Uterus (tissue), 4 donors: ENCODE measurements around the gene THSD4. TPM values are rescaled to one million over a fixed set of nuclear protein-coding genes. Genes with fewer than 3 reads are reported as not detected.
A peak's percentile ranks its signal among the peaks of the same experiment; 100 is the strongest.

Source experiments
- DNase-seq, 2 donors: peaks; one replicate each; pipeline ENCODE4 v3.0.0-alpha.2; 2019 to 2020
- H3K27ac ChIP-seq, 2 donors: fragments of 200-600 bp; sonication (generic); 1 replicate in 1 of 2; 2 replicates in 1 of 2; pipeline ENCODE4 v1.5.1; 2016 to 2018
- H3K27me3 ChIP-seq, 2 donors: fragments of 200-600 bp; sonication (generic); one replicate each; pipeline ENCODE4 v1.5.1; 2018 to 2019; ENCODE audit warnings: control low read depth in 1 of 2
- H3K36me3 ChIP-seq, 2 donors: fragments of 200-600 bp; sonication (generic); one replicate each; pipeline ENCODE4 v1.5.1; 2019; ENCODE audit warnings: control low read depth in 1 of 2
- H3K4me1 ChIP-seq, 2 donors: fragments of 200-600 bp; sonication (generic); one replicate each; pipeline ENCODE4 v1.5.1; 2018 to 2019; ENCODE audit warnings: control low read depth in 1 of 2
- H3K4me3 ChIP-seq, 2 donors: fragments of 200-600 bp; sonication (generic); 1 replicate in 1 of 2; 2 replicates in 1 of 2; pipeline ENCODE4 v1.5.1; 2018 to 2019; ENCODE audit warnings: mild to moderate bottlenecking in 1 of 2
- H3K9me3 ChIP-seq, 2 donors: fragments of 200-600 bp; sonication (generic); one replicate each; pipeline ENCODE4 v1.5.1; 2019; ENCODE audit warnings: control low read depth in 1 of 2
- POLR2A ChIP-seq, 2 donors: fragments of 450-650 bp; IDR thresholded peaks; one replicate each; pipeline ENCODE4 v1.6.1; 2016; ENCODE audit warnings: antibody characterized with exemption in 2 of 2, mild to moderate bottlenecking in 1 of 2, moderate library complexity in 1 of 2
- intact Hi-C: fragments of 100-400 bp; cut with DNase I; formaldehyde crosslinking; loops from one replicate; pipeline ENCODE4 v1.15.1; 2023; ENCODE audit warnings: low total_unique reads
- total RNA-seq, 4 donors: library from RNA; depleted of rRNA in 3 of 4; stranded (reverse); fragments of >200 nt in 3 of 4; gene quantifications; one replicate each; pipeline versions ENCODE4 v1.1.0 to v1.2.4, GENCODE V29; 2014 to 2023
- TF ChIP-seq, protein P1 (sequence below), 4 experiments: fragments of 200-600 bp in 2 of 4; fragments of 450-650 bp in 2 of 4; sonication (generic) in 2 of 4; IDR thresholded peaks; one replicate each; pipeline ENCODE4 v1.5.1; 2016 to 2019; ENCODE audit warnings: antibody characterized with exemption in 4 of 4, mild to moderate bottlenecking in 2 of 4, moderate library complexity in 1 of 4
- donor health status: DM: yes; HTN: yes; CAD: no.

THSD4 gene
- total RNA-seq, 4 donors from 2014 or later = 7.1 to 144 (median 35.4) TPM

DNA sequence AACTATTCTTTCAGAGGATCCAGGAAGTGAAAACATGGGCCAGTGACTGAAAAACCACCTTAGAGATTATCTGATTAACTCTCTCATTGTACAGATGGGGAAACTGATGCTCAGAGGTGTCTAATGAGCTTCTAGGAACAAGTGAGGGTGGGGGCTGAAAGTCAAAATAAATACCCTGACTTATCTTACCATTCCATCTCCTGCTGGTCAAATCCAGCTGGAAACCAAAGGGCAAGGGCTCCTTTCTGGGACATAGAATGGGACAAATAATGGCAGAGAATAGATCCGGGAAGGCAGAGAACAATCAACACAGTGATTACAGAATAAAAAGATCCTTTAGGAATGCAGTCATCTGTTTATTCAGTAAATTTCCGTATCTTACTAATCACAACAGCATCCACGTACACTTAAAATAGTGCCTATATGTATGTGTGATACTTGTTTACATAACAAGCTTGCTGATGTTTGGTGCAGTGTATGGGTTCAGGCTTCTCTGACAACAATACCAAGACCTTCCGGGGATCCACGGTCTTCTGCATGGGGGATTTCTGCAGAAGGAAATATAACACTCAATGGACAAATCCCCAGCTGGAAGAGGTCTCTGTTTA lies 173.2 kb downstream of the THSD4 start:
- Histone ChIP-seq H3K4me3 (no peak overlapping the region), H3K9me3 (no peaks in the 10 kb centered on the region), H3K4me1 (no peaks in the 10 kb centered on the region), H3K27ac (no peak overlapping the region), H3K36me3 (no peaks in the 10 kb centered on the region), H3K27me3 (no peaks in the 10 kb centered on the region)
- TF ChIP-seq, protein P1, sequence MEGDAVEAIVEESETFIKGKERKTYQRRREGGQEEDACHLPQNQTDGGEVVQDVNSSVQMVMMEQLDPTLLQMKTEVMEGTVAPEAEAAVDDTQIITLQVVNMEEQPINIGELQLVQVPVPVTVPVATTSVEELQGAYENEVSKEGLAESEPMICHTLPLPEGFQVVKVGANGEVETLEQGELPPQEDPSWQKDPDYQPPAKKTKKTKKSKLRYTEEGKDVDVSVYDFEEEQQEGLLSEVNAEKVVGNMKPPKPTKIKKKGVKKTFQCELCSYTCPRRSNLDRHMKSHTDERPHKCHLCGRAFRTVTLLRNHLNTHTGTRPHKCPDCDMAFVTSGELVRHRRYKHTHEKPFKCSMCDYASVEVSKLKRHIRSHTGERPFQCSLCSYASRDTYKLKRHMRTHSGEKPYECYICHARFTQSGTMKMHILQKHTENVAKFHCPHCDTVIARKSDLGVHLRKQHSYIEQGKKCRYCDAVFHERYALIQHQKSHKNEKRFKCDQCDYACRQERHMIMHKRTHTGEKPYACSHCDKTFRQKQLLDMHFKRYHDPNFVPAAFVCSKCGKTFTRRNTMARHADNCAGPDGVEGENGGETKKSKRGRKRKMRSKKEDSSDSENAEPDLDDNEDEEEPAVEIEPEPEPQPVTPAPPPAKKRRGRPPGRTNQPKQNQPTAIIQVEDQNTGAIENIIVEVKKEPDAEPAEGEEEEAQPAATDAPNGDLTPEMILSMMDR (IDR thresholded peaks at IDR 0.05) = no peak
- TF ChIP-seq POLR2A (IDR thresholded peaks at IDR 0.05) = no peak
- intact Hi-C loops = no loop called here
- no peak for DNase-seq

DNA sequence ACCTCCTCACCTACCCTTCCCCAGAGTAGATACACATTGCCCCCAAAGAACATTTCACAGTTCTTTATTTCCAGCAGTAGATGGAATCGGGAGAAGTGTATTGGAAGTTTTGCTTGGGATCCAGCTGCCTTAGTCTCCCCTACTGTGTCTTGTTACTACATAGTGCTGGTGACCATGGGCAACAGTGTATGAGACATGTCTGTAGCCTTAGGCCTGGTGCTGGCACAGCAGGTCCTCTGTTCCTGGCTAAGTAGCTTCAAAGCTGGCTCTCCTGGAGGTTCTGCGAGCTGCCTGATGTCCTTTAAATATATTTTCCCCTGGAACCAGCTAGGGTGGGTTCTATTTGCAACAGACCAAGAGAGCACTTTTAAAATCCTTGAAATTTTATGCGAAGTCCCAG lies 174.7 kb downstream of the THSD4 start:
- Histone ChIP-seq H3K27me3 (no peaks in the 10 kb centered on the region), H3K27ac (no peak overlapping the region), H3K4me1 (no peaks in the 10 kb centered on the region), H3K36me3 (no peaks in the 10 kb centered on the region), H3K4me3 (no peak overlapping the region), H3K9me3 (no peaks in the 10 kb centered on the region)
- TF ChIP-seq, protein P1 (IDR thresholded peaks at IDR 0.05) = no peak
- TF ChIP-seq POLR2A (IDR thresholded peaks at IDR 0.05) = no peak
- intact Hi-C loops = no loop called here
- DNase-seq = no peak

DNA sequence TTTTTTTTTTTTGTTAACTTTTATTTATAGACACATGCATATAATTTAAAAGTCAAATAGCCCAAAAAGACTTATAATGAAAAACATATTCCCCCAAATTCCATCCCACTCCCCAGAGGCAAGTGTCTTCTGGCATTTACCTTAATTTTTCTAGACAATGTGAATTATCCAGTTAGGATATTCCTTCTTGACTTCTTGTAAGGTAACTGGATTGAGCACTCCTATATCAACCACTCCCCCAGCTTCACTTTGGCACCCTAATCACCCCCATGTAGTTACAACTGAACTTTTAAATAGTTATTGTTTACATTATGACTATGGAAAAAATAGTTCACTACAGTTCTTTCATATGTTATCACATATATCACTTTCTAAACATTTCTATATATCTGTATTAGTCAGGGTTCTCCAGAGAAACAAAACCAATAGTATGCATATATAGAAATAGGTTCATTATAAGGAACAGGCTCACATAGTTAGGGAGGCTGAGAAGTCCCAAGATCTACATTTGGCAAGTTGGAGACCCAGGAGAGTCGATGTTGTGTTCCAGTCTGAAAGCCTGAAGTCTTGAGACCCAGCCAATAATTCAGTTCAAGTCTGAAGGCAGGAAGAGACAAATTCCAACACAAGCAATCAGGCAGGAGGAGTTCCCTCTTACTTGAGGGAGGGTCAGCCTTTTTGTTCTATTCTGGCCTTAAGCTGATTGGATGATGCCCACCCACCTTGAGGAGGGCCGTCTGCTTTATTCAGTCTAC lies 175.8 kb downstream of the THSD4 start:
- Histone ChIP-seq H3K36me3 (no peaks in the 10 kb centered on the region), H3K9me3 (no peaks in the 10 kb centered on the region), H3K27me3 (no peaks in the 10 kb centered on the region), H3K4me3 (no peak overlapping the region), H3K4me1 (peaks cover 0 to 4% of the 10 kb centered on the region in 2 donors), H3K27ac (peak overlapping the region in 1 of 2 donors; percentile 1)
- no peak for DNase-seq
- TF ChIP-seq, protein P1 (IDR thresholded peaks at IDR 0.05) = no peak
- TF ChIP-seq POLR2A (IDR thresholded peaks at IDR 0.05) = no peak
- intact Hi-C loops = no loop called here

DNA sequence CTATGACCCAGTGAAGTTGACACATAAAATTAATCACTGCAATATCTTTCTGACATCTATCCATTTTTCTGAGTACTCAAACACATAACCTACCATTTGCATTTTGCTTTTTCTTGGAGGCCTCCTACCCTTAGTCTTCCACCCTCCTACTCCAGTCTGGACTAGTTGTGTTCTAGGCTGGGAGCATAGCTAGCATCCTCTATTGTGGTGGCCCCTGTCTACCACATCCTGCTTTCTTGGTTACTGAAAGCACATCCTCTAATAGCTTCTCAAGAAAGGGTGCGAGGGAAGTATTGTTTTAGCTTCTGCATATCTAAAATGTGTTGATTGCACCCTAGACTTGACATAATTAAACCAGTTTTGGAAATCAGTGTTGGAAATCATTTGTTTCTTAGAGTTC lies 176.5 kb downstream of the THSD4 start:
- no peak for TF ChIP-seq POLR2A (IDR thresholded peaks at IDR 0.05)
- TF ChIP-seq, protein P1 (IDR thresholded peaks at IDR 0.05) = no peak
- intact Hi-C loops = no loop called here
- Histone ChIP-seq H3K27me3 (no peaks in the 10 kb centered on the region), H3K9me3 (no peaks in the 10 kb centered on the region), H3K36me3 (no peaks in the 10 kb centered on the region), H3K4me1 (peaks cover 0 to 4% of the 10 kb centered on the region in 2 donors), H3K27ac (no peak overlapping the region), H3K4me3 (no peak overlapping the region)
- no peak for DNase-seq

DNA sequence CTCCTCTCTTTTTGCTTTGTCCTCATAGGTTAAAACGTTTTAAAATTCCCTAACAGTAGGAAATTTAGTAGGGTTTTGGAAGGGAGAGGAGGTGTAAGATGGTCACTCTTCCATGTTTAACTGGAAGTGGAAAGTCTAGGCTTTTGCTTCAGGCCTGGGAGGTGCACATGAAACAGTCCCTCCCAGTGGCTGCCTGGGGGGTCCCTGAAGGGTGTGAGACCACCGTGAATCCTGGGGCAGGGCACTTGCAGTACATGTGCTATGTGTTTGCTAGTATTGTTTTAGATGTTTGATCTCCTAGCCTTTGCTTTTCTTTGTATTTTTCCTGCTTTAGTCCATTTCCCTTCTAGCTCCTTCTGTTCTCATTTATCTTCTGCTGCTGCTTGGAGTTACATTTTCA lies 178.5 kb downstream of the THSD4 start:
- peaks cover 0 to 4% of the 10 kb centered on the region in 2 donors for H3K4me1 ChIP-seq
- H3K4me3 ChIP-seq = no peak overlapping the region
- no peaks in the 10 kb centered on the region for H3K27me3 ChIP-seq
- no peaks in the 10 kb centered on the region for H3K9me3 ChIP-seq
- no peak for DNase-seq
- intact Hi-C loops = no loop called here
- no peak overlapping the region for H3K27ac ChIP-seq
- no peak for TF ChIP-seq POLR2A (IDR thresholded peaks at IDR 0.05)
- TF ChIP-seq, protein P1 (IDR thresholded peaks at IDR 0.05) = no peak
- H3K36me3 ChIP-seq = no peaks in the 10 kb centered on the region
